B cell (primary cell): ENCODE data around the gene ESPN. TPM values are rescaled to one million over a fixed set of nuclear protein-coding genes. Genes with fewer than 3 reads are reported as not detected.
A peak's percentile ranks its signal among the peaks of the same experiment; 100 is the strongest.

Experiments
- ATAC-seq: fragments of 200-7000 bp; cut with Tn5 transposase; one replicate; pipeline ENCODE4 v1.10.0; 2021; ENCODE audit warnings: low read depth, mild to moderate bottlenecking, moderate number of reproducible peaks, moderate library complexity
- CTCF ChIA-PET: fragments of 350-600 bp; sonication (Branson Sonifier 250); formaldehyde crosslinking; loops from one replicate; lab custom pipeline; 2021; ENCODE audit warnings: antibody characterized with exemption, inconsistent platforms; lab: Charles Lee
- POLR2A ChIA-PET: fragments of 350-600 bp; sonication (Branson Sonifier 250); formaldehyde crosslinking; loops from one replicate; lab custom pipeline; 2021; ENCODE audit warnings: antibody characterized with exemption; lab: Charles Lee
- DNase-seq: peaks from one replicate; pipeline ENCODE4 v3.0.0; 2013
- H2AFZ ChIP-seq: 2 replicates; pipeline ENCODE4 v1.6.1; 2012; ENCODE audit warnings: mild to moderate bottlenecking, low read depth, low read length; ENCODE audit not compliant: insufficient read depth, poor library complexity, severe bottlenecking
- H3K27ac ChIP-seq, 2 donors: 1 replicate in 1 of 2; 2 replicates in 1 of 2; pipeline ENCODE4 v1.5.1; 2012 to 2013; ENCODE audit warnings: low read length in 2 of 2, mild to moderate bottlenecking in 2 of 2, moderate library complexity in 1 of 2
- H3K27me3 ChIP-seq, 4 experiments: fragments of 200-600 bp in 1 of 4; sonication (generic) in 1 of 4; replicated peaks in 1 of 4; 1 replicate in 2 of 4; 2 replicates in 2 of 4; pipeline versions ENCODE4 v1.6.1 to v1.7.0; 2013 to 2016; ENCODE audit warnings: low read length in 3 of 4, mild to moderate bottlenecking in 2 of 4, mixed read lengths in 1 of 4, moderate library complexity in 1 of 4; ENCODE audit not compliant: insufficient read depth in 4 of 4, control insufficient read depth in 3 of 4; ENCODE audit errors: control extremely low read depth in 1 of 4
- H3K36me3 ChIP-seq, 2 experiments: replicated peaks in 1 of 2; 1 replicate in 1 of 2; 2 replicates in 1 of 2; pipeline versions ENCODE4 v1.6.1 to v1.7.1; 2013; ENCODE audit warnings: low read length in 1 of 2; ENCODE audit not compliant: insufficient read depth in 2 of 2, control insufficient read depth in 1 of 2; ENCODE audit errors: control extremely low read depth in 1 of 2, extremely low read depth in 1 of 2
- H3K4me1 ChIP-seq, 2 donors: fragments of 200-600 bp in 1 of 2; sonication (generic) in 1 of 2; 1 replicate in 1 of 2; 2 replicates in 1 of 2; pipeline versions ENCODE4 v1.5.1 to v1.6.1; 2013 to 2017; ENCODE audit warnings: low read length in 2 of 2; ENCODE audit not compliant: control insufficient read depth in 2 of 2, insufficient read depth in 2 of 2
- H3K4me2 ChIP-seq: replicated peaks from 2 replicates; pipeline ENCODE3; 2012; ENCODE audit warnings: mild to moderate bottlenecking, low read depth, low read length; ENCODE audit not compliant: poor library complexity, severe bottlenecking
- H3K4me3 ChIP-seq, 5 experiments: fragments of 200-600 bp in 1 of 5; sonication (generic) in 1 of 5; 1 replicate in 3 of 5; 2 replicates in 2 of 5; pipeline versions ENCODE4 v1.5.1 to v1.7.0; 2011 to 2016; ENCODE audit warnings: low read length in 4 of 5, mild to moderate bottlenecking in 4 of 5, low read depth in 2 of 5, control low read depth in 1 of 5, moderate library complexity in 1 of 5; ENCODE audit not compliant: insufficient read depth in 1 of 5; ENCODE audit errors: control extremely low read depth in 1 of 5, extremely low read depth in 1 of 5
- H3K79me2 ChIP-seq: fragments of 200-600 bp; sonication (generic); one replicate; pipeline ENCODE4 v1.6.0; 2016; ENCODE audit warnings: low read length; ENCODE audit not compliant: control insufficient read depth, insufficient read depth
- H3K9ac ChIP-seq: fragments of 200-600 bp; sonication (generic); 2 replicates; pipeline ENCODE4 v1.6.1; 2017; ENCODE audit warnings: mild to moderate bottlenecking, low read length, moderate library complexity
- H3K9me3 ChIP-seq, 3 donors: one replicate each; pipeline versions ENCODE4 v1.6.1 to v1.7.1; 2013; ENCODE audit warnings: low read length in 2 of 3; ENCODE audit not compliant: control insufficient read depth in 2 of 3, insufficient read depth in 1 of 3; ENCODE audit errors: control extremely low read depth in 1 of 3
- H4K20me1 ChIP-seq: 2 replicates; pipeline ENCODE4 v1.6.0; 2012; ENCODE audit warnings: mild to moderate bottlenecking, low read length; ENCODE audit not compliant: insufficient read depth, control insufficient read depth, poor library complexity, severe bottlenecking
- H3K27ac Mint-ChIP-seq: one replicate; pipeline ENCODE4 v1.8.0; 2021; ENCODE audit warnings: mixed read lengths
- H3K27me3 Mint-ChIP-seq: one replicate; pipeline ENCODE4 v1.8.0; 2021; ENCODE audit warnings: mixed read lengths
- H3K4me1 Mint-ChIP-seq: one replicate; pipeline ENCODE4 v1.8.0; 2021; ENCODE audit warnings: mixed read lengths
- H3K4me3 Mint-ChIP-seq: one replicate; pipeline ENCODE4 v1.8.0; 2021; ENCODE audit warnings: mixed read lengths
- H3K9me3 Mint-ChIP-seq: one replicate; pipeline ENCODE4 v1.8.0; 2022; ENCODE audit warnings: mixed read lengths; ENCODE audit not compliant: insufficient read depth
- CTCF ChIP-seq: fragments of 200-600 bp; IDR thresholded peaks from one replicate; pipeline ENCODE4 v1.8.0; 2022; ENCODE audit warnings: antibody characterized with exemption, mild to moderate bottlenecking
- EZH2 ChIP-seq: IDR thresholded peaks from 2 replicates; pipeline ENCODE4 v1.6.1; 2012; ENCODE audit warnings: borderline replicate concordance, low read depth, mild to moderate bottlenecking, moderate library complexity, low read length; ENCODE audit not compliant: insufficient read depth, poor library complexity, severe bottlenecking
- WGBS: methylation state at CpG from one replicate; pipeline ENCODE4 v1.1.5; 2013; ENCODE audit warnings: missing lambda C conversion rate; ENCODE audit not compliant: insufficient coverage; 5-methylcytosine and 5-hydroxymethylcytosine counted together
- intact Hi-C: fragments of 100-400 bp; cut with micrococcal nuclease; formaldehyde crosslinking; loops from one replicate; pipeline ENCODE4 v1.10.0; 2022
- polyA plus RNA-seq: library from polyadenylated mRNA; depleted of rRNA; stranded (reverse); fragments of >200 nt; gene quantifications from 2 replicates; pipeline ENCODE4 v1.2.3, GENCODE V29; 2012
- total RNA-seq, 2 donors: library from RNA; stranded (reverse); fragments of 120-200 nt in 1 of 2; gene quantifications; 1 replicate in 1 of 2; 2 replicates in 1 of 2; pipeline versions ENCODE4 v1.2.3 to v1.2.4, GENCODE V29; 2013 to 2022

The ESPN gene
- total and polyA plus RNA-seq, 2 donors (not counting 1 experiment from before 2014, with no cell fraction given), result 0.19 to 0.25 TPM

GRCh38 chr1:6466023-6466422 lies 41.4 kb downstream of the ESPN start, which contains the start of gene TNFRSF25:
TSS of gene TNFRSF25 (minus strand) at chr1:6466173. CDS start at chr1:6466107, 66 bp downstream.
- peaks cover 0 to 30% (median 12%) of the 10 kb centered on the region in 4 experiments for H3K27me3 ChIP-seq
- H3K4me3 ChIP-seq, result peak within 1 kb of the TSS in 2 of 5 experiments; percentile 18 to 37
- peaks cover under 1 to 11% of the 10 kb centered on the region in 2 donors for H3K4me1 ChIP-seq
- CTCF ChIA-PET, result no interaction called here
- Mint-ChIP-seq H3K4me1 (peaks cover 6% of the 10 kb centered on the region), H3K4me3 (peak within 1 kb of the TSS; percentile 29), H3K27ac (no peak within 1 kb of the TSS), H3K9me3 (no peaks in the 10 kb centered on the region), H3K27me3 (peaks cover 26% of the 10 kb centered on the region)
- H3K36me3 ChIP-seq, result no peaks in the 10 kb centered on the region
- peak; percentile 36 for DNase-seq
- no peak within 1 kb of the TSS for H3K9ac ChIP-seq
- H4K20me1 ChIP-seq, result no peaks in the 10 kb centered on the region
- no peak for TF ChIP-seq CTCF
- no peak for TF ChIP-seq EZH2
- H3K9me3 ChIP-seq, result peaks cover 0 to 5% (median 0%) of the 10 kb centered on the region in 3 donors
- POLR2A ChIA-PET, result no interaction called here
- no peaks in the 10 kb centered on the region for H3K79me2 ChIP-seq
- peak; percentile 49 for ATAC-seq
- H2AFZ ChIP-seq, result peak within 1 kb of the TSS; percentile 22
- peak within 1 kb of the TSS; percentile 53 for H3K4me2 ChIP-seq
- H3K27ac ChIP-seq, result no peak within 1 kb of the TSS
- intact Hi-C loops, result no loop called here
- WGBS, result 9% methylated on average over 43 of the region's 43 CpGs

GRCh38 chr1:6466751-6467150 lies 42.2 kb downstream of the ESPN start:
- no peaks in the 10 kb centered on the region for H3K79me2 ChIP-seq
- POLR2A ChIA-PET, result no interaction called here
- no peak overlapping the region for H3K9ac ChIP-seq
- no peak overlapping the region for H2AFZ ChIP-seq
- Mint-ChIP-seq H3K4me1 (peaks cover 5% of the 10 kb centered on the region), H3K27ac (no peak overlapping the region), H3K27me3 (peaks cover 26% of the 10 kb centered on the region), H3K4me3 (no peak overlapping the region), H3K9me3 (no peaks in the 10 kb centered on the region)
- DNase-seq (no peak), ATAC-seq (no peak)
- CTCF ChIA-PET, result no interaction called here
- no peak overlapping the region for H3K27ac ChIP-seq
- no peak overlapping the region for H3K4me3 ChIP-seq
- H3K4me2 ChIP-seq, result no peak overlapping the region
- H3K9me3 ChIP-seq, result peaks cover 0 to 5% (median 0%) of the 10 kb centered on the region in 3 donors
- H3K27me3 ChIP-seq, result peaks cover 0 to 24% (median 12%) of the 10 kb centered on the region in 4 experiments
- H3K4me1 ChIP-seq, result peaks cover 0 to 8% of the 10 kb centered on the region in 2 donors
- intact Hi-C loops, result no loop called here
- TF ChIP-seq CTCF (no peak), EZH2 (no peak)
- H4K20me1 ChIP-seq, result no peaks in the 10 kb centered on the region
- no peaks in the 10 kb centered on the region for H3K36me3 ChIP-seq
- 94% methylated on average over 4 of the region's 5 CpGs for WGBS
